Fibroblast of lung (primary cell): ENCODE data around the gene ADAM23.

Source experiments
- EZH2 ChIP-seq: IDR thresholded peaks from 2 replicates; pipeline ENCODE4 v1.5.1; 2012; ENCODE audit warnings: low read length, control low read depth, mild to moderate bottlenecking; ENCODE audit errors: missing control alignments
- TF ChIP-seq, protein P1 (sequence below), 2 donors: IDR thresholded peaks in 1 of 2; conservative IDR thresholded peaks in 1 of 2; 1 replicate in 1 of 2; 2 replicates in 1 of 2; pipeline ENCODE4 v1.5.1; 2011 to 2012; ENCODE audit warnings: low read length in 2 of 2, control low read depth in 1 of 2, inconsistent platforms in 1 of 2, low read depth in 1 of 2, mild to moderate bottlenecking in 1 of 2

DNA sequence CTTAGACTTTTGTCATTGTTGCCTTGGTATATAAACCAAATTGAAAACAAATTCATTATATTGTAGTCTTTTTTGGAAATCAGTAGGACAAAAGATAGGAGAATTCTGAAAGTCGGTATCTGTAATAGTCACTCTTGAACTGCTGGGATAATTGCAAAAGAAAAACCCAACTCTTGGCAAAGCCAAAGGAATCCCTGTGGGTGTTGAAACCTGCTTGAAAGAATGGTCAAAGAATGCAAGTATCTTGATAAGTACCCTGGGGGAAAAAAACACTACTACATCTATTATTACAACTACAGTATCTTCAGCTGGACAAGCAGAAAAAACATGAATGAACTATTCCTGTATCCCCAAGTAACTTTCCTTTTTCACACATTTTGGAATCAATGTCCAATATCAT lies 191.7 kb downstream of the ADAM23 start:
- TF ChIP-seq, protein P1, sequence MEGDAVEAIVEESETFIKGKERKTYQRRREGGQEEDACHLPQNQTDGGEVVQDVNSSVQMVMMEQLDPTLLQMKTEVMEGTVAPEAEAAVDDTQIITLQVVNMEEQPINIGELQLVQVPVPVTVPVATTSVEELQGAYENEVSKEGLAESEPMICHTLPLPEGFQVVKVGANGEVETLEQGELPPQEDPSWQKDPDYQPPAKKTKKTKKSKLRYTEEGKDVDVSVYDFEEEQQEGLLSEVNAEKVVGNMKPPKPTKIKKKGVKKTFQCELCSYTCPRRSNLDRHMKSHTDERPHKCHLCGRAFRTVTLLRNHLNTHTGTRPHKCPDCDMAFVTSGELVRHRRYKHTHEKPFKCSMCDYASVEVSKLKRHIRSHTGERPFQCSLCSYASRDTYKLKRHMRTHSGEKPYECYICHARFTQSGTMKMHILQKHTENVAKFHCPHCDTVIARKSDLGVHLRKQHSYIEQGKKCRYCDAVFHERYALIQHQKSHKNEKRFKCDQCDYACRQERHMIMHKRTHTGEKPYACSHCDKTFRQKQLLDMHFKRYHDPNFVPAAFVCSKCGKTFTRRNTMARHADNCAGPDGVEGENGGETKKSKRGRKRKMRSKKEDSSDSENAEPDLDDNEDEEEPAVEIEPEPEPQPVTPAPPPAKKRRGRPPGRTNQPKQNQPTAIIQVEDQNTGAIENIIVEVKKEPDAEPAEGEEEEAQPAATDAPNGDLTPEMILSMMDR (conservative IDR thresholded peaks at IDR 0.05 in 1 of 2, IDR thresholded peaks at IDR 0.05 in 1 of 2; ENCODE audit: low read depth in 1 of 2, low read length in 2 of 2), result no peak
- TF ChIP-seq EZH2, result no peak
